ENCODE results near the gene DHRS4L2.

- TF ChIP-seq CTCF (IDR thresholded peaks at IDR 0.05) (peak in 1 of 5 experiments; percentile 13), POLR2A (IDR thresholded peaks at IDR 0.05) (no peak), EP300 (IDR thresholded peaks at IDR 0.05) (no peak)
Measured at GRCh38 chr14:24051789-24052655, 63.3 kb downstream of the DHRS4L2 start, which contains the start of gene CARMIL3.

Data from tibial nerve (tissue), 4 donors.